KMS-11 (cell line): Measurements from ENCODE around the gene CPNE5.

Experiments
- H2AFZ ChIP-seq: fragments of 200-600 bp; sonication (generic); 2 replicates; pipeline ENCODE4 v1.6.1; 2016; ENCODE audit warnings: antibody characterized with exemption, mixed run types, low read depth
- H3K27ac ChIP-seq: fragments of 200-600 bp; sonication (generic); 2 replicates; pipeline ENCODE4 v1.6.1; 2016; ENCODE audit warnings: mild to moderate bottlenecking, mixed run types
- H3K27me3 ChIP-seq: fragments of 200-600 bp; sonication (generic); 2 replicates; pipeline ENCODE4 v1.6.1; 2017; ENCODE audit warnings: mild to moderate bottlenecking, low read depth, mixed run types, moderate library complexity; ENCODE audit not compliant: insufficient read depth
- H3K36me3 ChIP-seq: fragments of 200-600 bp; sonication (generic); 2 replicates; pipeline ENCODE4 v1.6.1; 2017; ENCODE audit warnings: mild to moderate bottlenecking, mixed run types; ENCODE audit not compliant: insufficient read depth
- H3K4me1 ChIP-seq: fragments of 200-600 bp; sonication (generic); 2 replicates; pipeline ENCODE4 v1.6.1; 2016; ENCODE audit warnings: mild to moderate bottlenecking, low read depth, mixed run types; ENCODE audit not compliant: poor library complexity, severe bottlenecking
- H3K4me2 ChIP-seq: fragments of 200-600 bp; sonication (generic); 2 replicates; pipeline ENCODE4 v1.7.0; 2016; ENCODE audit warnings: mild to moderate bottlenecking, mixed run types
- H3K4me3 ChIP-seq: fragments of 200-600 bp; sonication (generic); IDR thresholded peaks from 2 replicates; pipeline ENCODE4 v1.6.1; 2017; ENCODE audit warnings: low read depth, low read length, mixed read lengths; ENCODE audit not compliant: insufficient read depth
- H3K79me2 ChIP-seq: fragments of 200-600 bp; sonication (generic); 2 replicates; pipeline ENCODE4 v1.6.1; 2016; ENCODE audit warnings: low read depth, mixed run types; ENCODE audit not compliant: insufficient read depth
- H3K9ac ChIP-seq: fragments of 200-600 bp; sonication (generic); 2 replicates; pipeline ENCODE4 v1.6.1; 2016; ENCODE audit warnings: mild to moderate bottlenecking, mixed run types
- H4K20me1 ChIP-seq: fragments of 200-600 bp; sonication (generic); 2 replicates; pipeline ENCODE4 v1.6.1; 2016; ENCODE audit warnings: mild to moderate bottlenecking, mixed run types; ENCODE audit not compliant: insufficient read depth
- TF ChIP-seq, protein P1 (sequence below): fragments of 200-600 bp; sonication (generic); conservative IDR thresholded peaks from 2 replicates; pipeline ENCODE4 v1.6.1; 2017; ENCODE audit warnings: low read depth, mild to moderate bottlenecking, antibody characterized with exemption, low read length, moderate library complexity, mixed read lengths

The CPNE5 gene

DNA sequence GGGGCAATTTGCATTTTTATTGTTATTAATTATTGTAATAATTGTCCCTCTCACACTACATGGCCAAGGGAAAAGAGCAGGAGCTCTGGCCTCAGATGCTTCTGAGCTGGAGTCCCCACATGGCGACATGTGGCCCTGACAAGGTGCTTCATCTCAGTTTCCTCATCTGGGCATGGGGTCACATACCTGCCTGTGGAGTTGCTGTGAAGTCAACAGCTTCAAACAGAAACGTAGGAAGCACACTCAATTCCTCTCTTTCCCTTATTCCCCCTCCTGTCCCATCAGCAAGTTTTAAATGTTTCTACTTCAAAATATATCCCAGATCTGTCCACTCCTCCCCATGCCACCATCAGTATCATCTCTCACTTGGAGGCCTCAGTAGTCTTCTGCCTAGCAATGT is 8.7 kb downstream of the CPNE5 start:
- H3K27ac ChIP-seq, result no peak overlapping the region
- TF ChIP-seq, protein P1, sequence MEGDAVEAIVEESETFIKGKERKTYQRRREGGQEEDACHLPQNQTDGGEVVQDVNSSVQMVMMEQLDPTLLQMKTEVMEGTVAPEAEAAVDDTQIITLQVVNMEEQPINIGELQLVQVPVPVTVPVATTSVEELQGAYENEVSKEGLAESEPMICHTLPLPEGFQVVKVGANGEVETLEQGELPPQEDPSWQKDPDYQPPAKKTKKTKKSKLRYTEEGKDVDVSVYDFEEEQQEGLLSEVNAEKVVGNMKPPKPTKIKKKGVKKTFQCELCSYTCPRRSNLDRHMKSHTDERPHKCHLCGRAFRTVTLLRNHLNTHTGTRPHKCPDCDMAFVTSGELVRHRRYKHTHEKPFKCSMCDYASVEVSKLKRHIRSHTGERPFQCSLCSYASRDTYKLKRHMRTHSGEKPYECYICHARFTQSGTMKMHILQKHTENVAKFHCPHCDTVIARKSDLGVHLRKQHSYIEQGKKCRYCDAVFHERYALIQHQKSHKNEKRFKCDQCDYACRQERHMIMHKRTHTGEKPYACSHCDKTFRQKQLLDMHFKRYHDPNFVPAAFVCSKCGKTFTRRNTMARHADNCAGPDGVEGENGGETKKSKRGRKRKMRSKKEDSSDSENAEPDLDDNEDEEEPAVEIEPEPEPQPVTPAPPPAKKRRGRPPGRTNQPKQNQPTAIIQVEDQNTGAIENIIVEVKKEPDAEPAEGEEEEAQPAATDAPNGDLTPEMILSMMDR, result no peak
- no peaks in the 10 kb centered on the region for H3K79me2 ChIP-seq
- no peaks in the 10 kb centered on the region for H3K4me1 ChIP-seq
- H4K20me1 ChIP-seq, result no peaks in the 10 kb centered on the region
- H3K4me3 ChIP-seq, result no peak overlapping the region
- H3K4me2 ChIP-seq, result no peak overlapping the region
- H3K9ac ChIP-seq, result no peak overlapping the region
- no peaks in the 10 kb centered on the region for H3K36me3 ChIP-seq
- H2AFZ ChIP-seq, result no peak overlapping the region
- no peaks in the 10 kb centered on the region for H3K27me3 ChIP-seq

GRCh38 chr6:36829919-36830544 is 9.2 kb downstream of the CPNE5 start:
- H3K4me2 ChIP-seq, result no peak overlapping the region
- no peaks in the 10 kb centered on the region for H3K36me3 ChIP-seq
- TF ChIP-seq, protein P1, result no peak
- H3K79me2 ChIP-seq, result no peaks in the 10 kb centered on the region
- H3K27me3 ChIP-seq, result no peaks in the 10 kb centered on the region
- no peak overlapping the region for H3K9ac ChIP-seq
- H4K20me1 ChIP-seq, result no peaks in the 10 kb centered on the region
- no peaks in the 10 kb centered on the region for H3K4me1 ChIP-seq
- H3K27ac ChIP-seq, result no peak overlapping the region
- H3K4me3 ChIP-seq, result no peak overlapping the region
- no peak overlapping the region for H2AFZ ChIP-seq

- H4K20me1 ChIP-seq, result no peaks in the 10 kb centered on the region
- H3K4me2 ChIP-seq, result no peak overlapping the region
- no peak overlapping the region for H2AFZ ChIP-seq
- no peaks in the 10 kb centered on the region for H3K36me3 ChIP-seq
- TF ChIP-seq, protein P1, result no peak
- H3K9ac ChIP-seq, result no peak overlapping the region
- H3K4me1 ChIP-seq, result no peaks in the 10 kb centered on the region
- no peak overlapping the region for H3K4me3 ChIP-seq
- no peak overlapping the region for H3K27ac ChIP-seq
- no peaks in the 10 kb centered on the region for H3K27me3 ChIP-seq
- no peaks in the 10 kb centered on the region for H3K79me2 ChIP-seq
Observed at GRCh38 chr6:36827261-36828079, 11.8 kb downstream of the CPNE5 start.

GRCh38 chr6:36826520-36827227 is 12.6 kb downstream of the CPNE5 start:
- Histone ChIP-seq H3K4me1 (no peaks in the 10 kb centered on the region), H3K9ac (no peak overlapping the region), H3K79me2 (no peaks in the 10 kb centered on the region), H3K27ac (no peak overlapping the region), H3K27me3 (no peaks in the 10 kb centered on the region), H3K4me2 (no peak overlapping the region), H2AFZ (no peak overlapping the region), H3K4me3 (no peak overlapping the region), H4K20me1 (no peaks in the 10 kb centered on the region), H3K36me3 (no peaks in the 10 kb centered on the region)
- TF ChIP-seq, protein P1, result no peak
